Neural cell (in vitro differentiated cells): ENCODE data around the gene PRKAB1. TPM values are rescaled to one million over a fixed set of nuclear protein-coding genes. Genes with fewer than 3 reads are reported as not detected.

Experiments
- H2AFZ ChIP-seq: fragments of 200-600, 300-800 bp; sonication (generic), shearing (Covaris generic); 2 replicates; pipeline ENCODE4 v1.6.0; 2014; ENCODE audit warnings: low read depth, mild to moderate bottlenecking, antibody characterized with exemption, low read length, moderate library complexity
- H3F3A ChIP-seq: fragments of 200-600 bp; shearing (Covaris generic); 2 replicates; pipeline ENCODE4 v1.6.1; 2016; ENCODE audit warnings: mild to moderate bottlenecking, moderate library complexity, mixed read lengths, antibody characterized with exemption, low read length; ENCODE audit not compliant: insufficient read depth, poor library complexity, severe bottlenecking
- H3K27ac ChIP-seq: fragments of 200-600, 300-800 bp; sonication (generic), shearing (Covaris generic); 2 replicates; pipeline ENCODE4 v1.5.1; 2014; ENCODE audit warnings: mild to moderate bottlenecking, low read length, moderate library complexity
- H3K27me3 ChIP-seq: fragments of 300-800, 200-600 bp; sonication (generic), shearing (Covaris generic); 2 replicates; pipeline ENCODE4 v1.6.0; 2014; ENCODE audit warnings: mild to moderate bottlenecking, low read depth, low read length, moderate library complexity; ENCODE audit not compliant: insufficient read depth
- H3K36me3 ChIP-seq: fragments of 300-800, 200-600 bp; sonication (generic), shearing (Covaris generic); 2 replicates; pipeline ENCODE4 v1.5.1; 2014; ENCODE audit warnings: mild to moderate bottlenecking, antibody characterized with exemption, low read length, moderate library complexity; ENCODE audit not compliant: insufficient read depth
- H3K4me2 ChIP-seq: fragments of 300-800, 200-600 bp; sonication (generic), shearing (Covaris generic); 2 replicates; pipeline ENCODE4 v1.6.0; 2014; ENCODE audit warnings: mild to moderate bottlenecking, low read length
- H3K4me3 ChIP-seq: fragments of 300-800, 200-600 bp; sonication (generic), shearing (Covaris generic); 2 replicates; pipeline ENCODE4 v1.5.1; 2014; ENCODE audit warnings: mild to moderate bottlenecking, low read length, moderate library complexity
- H3K79me2 ChIP-seq: fragments of 200-600 bp; shearing (Covaris generic); replicated peaks from 2 replicates; pipeline ENCODE4 v1.6.0; 2014; ENCODE audit warnings: mild to moderate bottlenecking, low read length, moderate library complexity; ENCODE audit not compliant: insufficient read depth
- H3K9ac ChIP-seq: fragments of 300-800, 200-600 bp; sonication (generic), shearing (Covaris generic); 2 replicates; pipeline ENCODE4 v1.6.1; 2016; ENCODE audit warnings: mild to moderate bottlenecking, low read length, mixed read lengths
- H3K9me2 ChIP-seq: fragments of 200-600 bp; shearing (Covaris generic); 2 replicates; pipeline ENCODE4 v1.6.1; 2016; ENCODE audit warnings: mild to moderate bottlenecking, low read length, mixed read lengths; ENCODE audit not compliant: insufficient read depth
- H3K9me3 ChIP-seq: fragments of 200-600, 300-800 bp; sonication (generic), shearing (Covaris generic); 2 replicates; pipeline ENCODE4 v1.6.1; 2016; ENCODE audit warnings: mild to moderate bottlenecking, mixed run types, low read length, moderate library complexity, mixed read lengths
- H4K20me1 ChIP-seq: fragments of 200-600 bp; shearing (Covaris generic); 2 replicates; pipeline ENCODE4 v1.6.1; 2016; ENCODE audit warnings: mild to moderate bottlenecking, mixed run types; ENCODE audit not compliant: insufficient read depth
- CTCF ChIP-seq: fragments of 450-650 bp; IDR thresholded peaks from 2 replicates; pipeline ENCODE4 v1.5.1; 2014; ENCODE audit warnings: antibody characterized with exemption, mild to moderate bottlenecking, moderate library complexity; ENCODE audit not compliant: poor library complexity, severe bottlenecking
- EP300 ChIP-seq: fragments of 450-650 bp; conservative IDR thresholded peaks from 2 replicates; pipeline ENCODE4 v1.6.1; 2014; ENCODE audit warnings: antibody characterized with exemption, mild to moderate bottlenecking, moderate library complexity; ENCODE audit not compliant: poor library complexity, severe bottlenecking
- EZH2 ChIP-seq: fragments of 200-600, 300-800 bp; shearing (Covaris generic), sonication (generic); IDR thresholded peaks from 2 replicates; pipeline ENCODE4 v1.6.1; 2014; ENCODE audit warnings: antibody characterized with exemption, low read length, borderline replicate concordance, mild to moderate bottlenecking; ENCODE audit not compliant: insufficient read depth, poor library complexity, severe bottlenecking
- MXI1 ChIP-seq: fragments of 450-650 bp; conservative IDR thresholded peaks from 2 replicates; pipeline ENCODE4 v1.6.1; 2014; ENCODE audit warnings: antibody characterized with exemption, mild to moderate bottlenecking; ENCODE audit not compliant: poor library complexity, severe bottlenecking
- POLR2AphosphoS5 ChIP-seq: IDR thresholded peaks from 2 replicates; pipeline ENCODE4 v1.6.1; 2012
- RAD21 ChIP-seq: fragments of 450-650 bp; conservative IDR thresholded peaks from 2 replicates; pipeline ENCODE4 v1.6.1; 2014; ENCODE audit warnings: antibody characterized with exemption, mild to moderate bottlenecking, moderate library complexity
- REST ChIP-seq: IDR thresholded peaks from 2 replicates; pipeline ENCODE4 v1.6.1; 2012; ENCODE audit warnings: borderline replicate concordance
- SMC3 ChIP-seq: fragments of 450-650 bp; conservative IDR thresholded peaks from 2 replicates; pipeline ENCODE4 v1.6.1; 2014; ENCODE audit warnings: antibody characterized with exemption, mild to moderate bottlenecking, moderate library complexity; ENCODE audit not compliant: poor library complexity
- TAF1 ChIP-seq: IDR thresholded peaks from 2 replicates; pipeline ENCODE4 v1.6.1; 2012; ENCODE audit warnings: low read depth
- polyA plus RNA-seq: library from polyadenylated mRNA; depleted of rRNA; stranded (reverse); fragments of >200 nt; gene quantifications from 2 replicates; pipeline ENCODE4 v1.2.3, GENCODE V29; 2014

PRKAB1 gene
- polyA plus RNA-seq, 1 donor from 2014 or later = 38.0 TPM

DNA sequence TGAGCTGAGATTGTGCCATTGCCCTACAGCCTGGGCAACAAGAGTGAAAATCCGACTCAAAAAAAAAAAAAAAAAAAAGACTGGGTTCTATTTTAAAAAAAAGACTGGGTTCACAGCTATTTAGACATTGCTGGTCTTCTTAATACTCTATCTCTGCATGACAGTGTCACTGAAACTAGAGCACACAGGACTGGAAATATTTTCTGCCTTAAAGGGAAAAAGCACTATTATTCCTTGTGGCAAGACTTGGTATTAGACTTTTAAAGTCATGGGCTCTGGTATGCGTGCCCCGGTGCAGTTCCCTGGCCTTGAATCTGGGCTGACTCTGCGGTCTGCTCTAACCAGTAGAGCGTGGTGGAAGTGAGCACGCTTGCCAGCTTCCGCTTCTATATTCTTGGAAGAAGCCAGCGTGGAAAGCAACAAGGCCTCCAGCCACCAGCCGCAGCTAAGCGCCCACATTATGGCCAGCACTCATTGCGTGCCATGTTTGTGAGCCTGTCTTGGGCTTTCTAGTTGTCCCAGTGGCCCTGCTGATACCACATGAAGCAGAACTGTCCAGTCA lies 31.3 kb downstream of the PRKAB1 start:
- no peak for TF ChIP-seq TAF1
- TF ChIP-seq SMC3 = no peak
- TF ChIP-seq EP300 = no peak
- no peak for TF ChIP-seq RAD21
- TF ChIP-seq EZH2 = no peak
- TF ChIP-seq MXI1 = no peak
- TF ChIP-seq CTCF = no peak
- TF ChIP-seq REST = no peak
- TF ChIP-seq POLR2AphosphoS5 = no peak
- H3K4me2 ChIP-seq = no peak overlapping the region
- H3K9me3 ChIP-seq = no peaks in the 10 kb centered on the region
- H3K27me3 ChIP-seq = no peaks in the 10 kb centered on the region
- no peaks in the 10 kb centered on the region for H3K79me2 ChIP-seq
- no peak overlapping the region for H2AFZ ChIP-seq
- no peaks in the 10 kb centered on the region for H3K9me2 ChIP-seq
- no peaks in the 10 kb centered on the region for H3K36me3 ChIP-seq
- no peak overlapping the region for H3K27ac ChIP-seq
- H3F3A ChIP-seq = no peaks in the 10 kb centered on the region
- H3K4me3 ChIP-seq = no peak overlapping the region
- H4K20me1 ChIP-seq = no peaks in the 10 kb centered on the region
- H3K9ac ChIP-seq = no peak overlapping the region

DNA sequence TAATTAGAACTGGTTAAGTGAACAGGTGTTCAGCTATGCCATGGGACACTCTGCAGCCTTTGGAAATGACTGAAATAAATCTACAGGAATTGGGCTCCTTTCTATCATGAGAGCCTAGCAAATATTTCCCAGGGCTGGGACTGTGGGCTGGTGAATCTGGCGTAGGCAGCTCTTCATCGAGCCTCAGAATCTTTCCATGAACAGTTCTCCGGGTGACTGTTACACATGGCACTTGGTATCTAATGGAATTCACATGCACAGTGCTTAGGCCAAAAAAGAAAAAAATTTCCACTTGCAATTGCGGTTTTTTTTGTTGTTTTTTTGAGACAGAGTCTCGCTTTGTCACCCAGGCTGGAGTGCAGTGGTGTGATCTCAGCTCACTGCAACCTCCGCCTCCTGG lies 32.1 kb downstream of the PRKAB1 start:
- Histone ChIP-seq H3K79me2 (no peaks in the 10 kb centered on the region), H3K4me2 (no peak overlapping the region), H3F3A (no peaks in the 10 kb centered on the region), H3K36me3 (no peaks in the 10 kb centered on the region), H3K4me3 (no peak overlapping the region), H3K9me3 (no peaks in the 10 kb centered on the region), H3K27me3 (no peaks in the 10 kb centered on the region), H3K27ac (no peak overlapping the region), H3K9me2 (no peaks in the 10 kb centered on the region), H2AFZ (no peak overlapping the region), H4K20me1 (no peaks in the 10 kb centered on the region), H3K9ac (no peak overlapping the region)
- TF ChIP-seq TAF1 = no peak
- no peak for TF ChIP-seq REST
- no peak for TF ChIP-seq POLR2AphosphoS5
- TF ChIP-seq RAD21 = no peak
- TF ChIP-seq MXI1 = no peak
- TF ChIP-seq EP300 = no peak
- TF ChIP-seq SMC3 = no peak
- no peak for TF ChIP-seq CTCF
- TF ChIP-seq EZH2 = no peak
